ENCODE results near the gene CCBE1.

DNA sequence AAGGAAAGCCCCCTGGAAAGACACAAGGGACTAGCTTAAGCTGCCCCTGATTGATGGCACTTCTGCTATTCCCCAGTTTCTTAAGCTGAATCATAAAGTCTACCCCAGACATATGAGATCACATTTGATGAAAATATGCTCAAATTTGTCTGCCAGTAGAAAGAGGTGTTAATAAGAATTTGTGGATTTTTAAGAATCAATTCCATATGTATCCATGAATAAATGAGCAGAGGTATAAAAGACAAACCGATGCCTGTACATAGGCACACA is 119.9 kb downstream of the CCBE1 start:
- TF ChIP-seq CTCF (conservative IDR thresholded peaks at IDR 0.05) = no peak
- no peak for TF ChIP-seq ZFX (IDR thresholded peaks at IDR 0.05)

Data from C4-2B (cell line).